ENCODE results near the gene NOLC1.
"Not testable (repeated sequence)": the region's sequence is repeated elsewhere in the genome, so short reads cannot be mapped to it uniquely, and the experiment has no call there.

- TF ChIP-seq POLR2AphosphoS5 (IDR thresholded peaks at IDR 0.05; ENCODE audit: borderline replicate concordance, low read depth, low read length); EZH2 (IDR thresholded peaks at IDR 0.05); FOXP2 (optimal IDR thresholded peaks at IDR 0.05; ENCODE audit: control extremely low read depth, extremely low read length, insufficient read depth): not testable (repeated sequence)
These were observed 37.0 kb downstream of the NOLC1 start for GRCh38 chr10:102188941-102189898.
